Mononuclear cell (primary cell): ENCODE measurements around the gene KCTD8. TPM values are rescaled to one million over a fixed set of nuclear protein-coding genes. Genes with fewer than 3 reads are reported as not detected.

Source experiments
- H3K27me3 ChIP-seq: 2 replicates; pipeline ENCODE4 v1.6.0; 2011; ENCODE audit warnings: low read length, control low read depth; ENCODE audit not compliant: insufficient read depth
- H3K4me1 ChIP-seq: 2 replicates; pipeline ENCODE4 v1.5.1; 2011; ENCODE audit warnings: mild to moderate bottlenecking, low read length, control low read depth; ENCODE audit not compliant: insufficient read depth
- H3K4me3 ChIP-seq: 2 replicates; pipeline ENCODE4 v1.5.1; 2011; ENCODE audit warnings: mild to moderate bottlenecking, low read length, moderate library complexity
- H3K9me3 ChIP-seq: 2 replicates; pipeline ENCODE4 v1.5.1; 2011; ENCODE audit warnings: low read depth, mild to moderate bottlenecking, control low read depth, low read length
- total RNA-seq: library from RNA; depleted of rRNA; stranded (reverse); fragments of >200 nt; gene quantifications from one replicate; pipeline ENCODE4 v1.2.3, GENCODE V29; 2012

KCTD8 gene
- total RNA-seq, 1 donor, result not detected

DNA sequence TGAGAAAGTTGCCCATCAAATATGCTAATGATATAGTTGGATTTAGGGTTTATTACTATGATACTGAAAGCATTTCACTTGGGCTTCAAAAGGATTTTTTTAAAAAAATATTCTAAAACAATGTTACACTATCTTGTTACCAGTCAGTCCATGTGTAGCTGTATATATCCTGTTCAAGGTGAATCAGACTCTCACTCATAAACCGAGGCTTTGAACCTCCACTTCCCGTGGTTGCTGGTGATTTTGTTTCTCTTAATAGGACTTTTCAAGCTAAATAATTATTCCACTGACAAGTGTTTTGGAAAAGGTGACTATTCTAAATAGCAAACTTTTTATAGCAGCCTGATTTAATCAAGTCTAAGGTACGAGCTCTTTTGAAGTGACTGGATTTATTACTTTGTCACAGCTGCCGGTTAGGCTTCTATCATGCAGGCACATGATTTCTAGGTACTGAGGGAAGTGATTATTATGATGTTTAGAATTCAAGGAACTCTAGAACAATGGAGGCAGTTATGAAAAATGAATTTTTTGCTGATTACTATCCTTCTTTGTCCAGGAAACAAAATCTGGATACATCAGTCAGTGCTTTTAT lies 287.7 kb downstream of the KCTD8 start:
- Histone ChIP-seq H3K4me3 (no peak overlapping the region), H3K4me1 (no peaks in the 10 kb centered on the region), H3K27me3 (no peaks in the 10 kb centered on the region), H3K9me3 (no peaks in the 10 kb centered on the region)

DNA sequence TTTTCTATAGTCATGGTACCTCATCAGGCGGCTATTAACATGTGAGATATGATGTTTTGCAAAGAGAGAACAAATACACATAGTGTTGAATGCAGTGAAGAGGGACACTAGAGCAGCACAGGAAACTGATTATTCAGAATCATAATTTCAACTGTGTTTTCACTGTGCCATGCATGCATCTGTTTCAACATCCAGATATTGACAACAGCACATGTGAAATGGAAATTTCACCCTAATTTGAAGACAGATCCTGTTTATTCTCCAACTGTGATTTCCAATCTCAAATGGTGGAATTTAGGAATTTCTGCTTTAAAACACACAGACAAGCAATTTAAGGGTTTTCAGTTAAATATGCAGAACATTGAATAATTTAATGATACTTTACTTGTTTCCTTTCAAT lies 288.6 kb downstream of the KCTD8 start:
- no peaks in the 10 kb centered on the region for H3K4me1 ChIP-seq
- H3K4me3 ChIP-seq, result no peak overlapping the region
- no peaks in the 10 kb centered on the region for H3K27me3 ChIP-seq
- H3K9me3 ChIP-seq, result no peaks in the 10 kb centered on the region

DNA sequence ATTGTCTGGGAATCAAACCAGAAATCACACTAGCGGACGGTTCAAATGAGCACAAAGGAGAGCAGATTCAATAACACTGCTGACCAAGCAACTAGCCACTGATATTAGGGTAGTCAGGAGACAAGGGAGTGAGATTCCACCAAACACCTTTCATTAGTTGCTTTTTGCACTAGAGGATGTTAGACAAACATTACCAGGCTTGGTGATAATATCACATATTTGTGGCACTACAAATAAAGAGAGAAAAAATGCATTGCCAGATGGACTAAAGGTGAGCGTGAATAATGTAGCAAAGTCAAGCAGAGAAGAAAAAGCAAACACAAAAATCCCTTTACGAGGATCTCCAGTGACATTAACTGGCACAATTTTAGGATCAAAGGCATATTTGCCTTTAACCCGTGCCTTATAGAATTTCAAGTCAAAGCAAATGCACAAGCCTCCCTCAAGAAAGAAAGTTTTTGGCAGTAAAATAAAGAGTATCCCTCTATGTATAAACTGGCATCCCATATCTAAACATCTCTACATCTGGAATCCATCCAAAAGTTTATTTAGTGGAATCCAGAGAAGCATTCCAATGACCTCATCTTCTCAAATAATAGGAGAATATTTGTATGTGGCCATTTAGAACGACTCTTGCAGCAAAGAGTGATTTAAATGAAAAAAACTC lies 290.9 kb downstream of the KCTD8 start:
- no peaks in the 10 kb centered on the region for H3K9me3 ChIP-seq

DNA sequence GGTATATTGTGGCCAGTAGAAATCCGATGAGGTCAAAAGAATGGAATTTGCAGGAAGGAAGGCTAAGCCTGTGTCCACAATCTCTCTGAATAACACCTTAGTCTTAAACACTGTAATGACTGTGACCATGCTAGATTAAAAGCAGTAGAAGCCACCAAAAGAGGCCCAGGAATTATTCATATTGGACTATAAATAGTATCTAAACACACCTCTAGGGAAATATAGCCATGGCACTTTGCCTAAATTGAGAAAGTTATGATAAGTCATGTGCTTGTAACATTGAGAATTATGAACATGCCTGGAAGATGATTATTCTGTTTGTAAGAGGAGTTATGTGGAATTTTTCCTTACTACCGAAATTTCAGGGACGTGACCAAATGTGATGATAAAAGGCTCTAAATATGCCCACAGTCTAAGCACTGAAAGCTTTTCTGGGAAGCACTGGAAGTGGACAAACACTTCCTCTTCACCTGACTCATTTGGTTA lies 298.5 kb downstream of the KCTD8 start:
- Histone ChIP-seq H3K4me1 (no peaks in the 10 kb centered on the region), H3K9me3 (no peaks in the 10 kb centered on the region), H3K4me3 (no peak overlapping the region), H3K27me3 (no peaks in the 10 kb centered on the region)

More for the DNA sequence above, 290.9 kb downstream of the KCTD8 start:
- no peak overlapping the region for H3K4me3 ChIP-seq
- no peaks in the 10 kb centered on the region for H3K4me1 ChIP-seq
- no peaks in the 10 kb centered on the region for H3K27me3 ChIP-seq

DNA sequence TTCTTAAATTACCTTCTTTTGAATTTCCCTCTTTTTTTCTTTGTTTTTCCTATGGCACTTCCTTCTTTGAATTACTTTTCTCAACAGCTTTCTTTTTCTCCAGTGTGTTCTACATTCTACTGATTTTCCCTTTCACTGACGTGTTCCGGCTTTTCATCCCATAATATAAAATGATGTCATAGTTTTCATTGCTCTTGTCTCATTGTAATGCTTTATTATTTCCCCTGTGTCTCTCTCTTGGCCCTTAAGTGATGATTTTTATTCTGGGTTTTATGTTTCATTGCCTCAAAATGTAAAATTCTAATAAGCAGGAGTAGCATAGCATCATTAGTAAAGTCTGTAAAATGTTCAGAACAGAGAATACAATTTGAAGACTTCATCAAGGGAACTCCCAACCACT lies 299.3 kb downstream of the KCTD8 start:
- H3K4me1 ChIP-seq, result no peaks in the 10 kb centered on the region
- no peaks in the 10 kb centered on the region for H3K9me3 ChIP-seq
- no peaks in the 10 kb centered on the region for H3K27me3 ChIP-seq

DNA sequence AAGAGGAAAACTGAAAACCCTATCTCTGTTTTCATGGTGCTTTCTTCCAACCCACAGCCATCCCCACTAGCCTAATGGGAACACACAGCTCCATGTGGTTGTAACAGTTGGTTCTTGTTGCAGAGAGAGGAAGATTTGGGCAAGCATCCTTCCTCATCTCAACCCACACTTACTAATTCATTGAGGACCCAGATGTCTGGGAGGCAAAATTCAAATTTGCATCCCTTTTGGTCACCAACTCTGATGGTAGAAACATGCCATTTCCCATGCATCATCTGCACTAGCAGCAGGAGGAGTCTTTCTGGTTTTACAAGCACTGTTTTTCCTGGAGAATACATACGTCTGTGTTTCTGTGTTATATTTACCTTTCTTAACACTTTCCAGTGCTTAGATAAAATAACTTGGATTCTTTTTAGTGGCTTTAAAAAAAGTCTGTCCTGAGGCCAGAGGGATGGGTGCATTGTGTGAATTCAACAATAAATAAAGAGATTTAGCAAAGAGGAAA lies 301.0 kb downstream of the KCTD8 start:
- Histone ChIP-seq H3K4me1 (no peaks in the 10 kb centered on the region), H3K4me3 (no peak overlapping the region), H3K9me3 (no peaks in the 10 kb centered on the region), H3K27me3 (no peaks in the 10 kb centered on the region)

More for the DNA sequence above, 299.3 kb downstream of the KCTD8 start:
- no peak overlapping the region for H3K4me3 ChIP-seq

DNA sequence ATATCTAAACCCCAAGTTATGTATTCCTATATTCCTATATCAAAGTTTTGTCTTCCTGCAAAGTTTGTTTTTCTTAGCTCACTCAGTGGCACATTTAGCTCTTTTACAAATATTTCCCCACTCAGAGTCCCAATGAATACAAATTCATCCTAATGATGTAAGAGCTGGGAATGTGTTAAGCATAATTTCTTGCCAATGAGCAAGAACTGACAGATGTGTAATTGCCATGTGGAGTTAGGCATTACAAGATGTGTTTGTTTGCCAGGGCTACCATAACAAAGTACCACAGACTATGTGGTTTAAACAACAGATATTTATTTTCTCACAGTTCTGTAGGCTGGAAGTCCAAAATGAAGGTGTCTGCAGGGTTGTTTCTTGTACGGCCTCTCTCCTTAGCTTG lies 302.1 kb downstream of the KCTD8 start:
- no peaks in the 10 kb centered on the region for H3K27me3 ChIP-seq
- no peaks in the 10 kb centered on the region for H3K9me3 ChIP-seq
- H3K4me1 ChIP-seq, result no peaks in the 10 kb centered on the region
- no peak overlapping the region for H3K4me3 ChIP-seq

DNA sequence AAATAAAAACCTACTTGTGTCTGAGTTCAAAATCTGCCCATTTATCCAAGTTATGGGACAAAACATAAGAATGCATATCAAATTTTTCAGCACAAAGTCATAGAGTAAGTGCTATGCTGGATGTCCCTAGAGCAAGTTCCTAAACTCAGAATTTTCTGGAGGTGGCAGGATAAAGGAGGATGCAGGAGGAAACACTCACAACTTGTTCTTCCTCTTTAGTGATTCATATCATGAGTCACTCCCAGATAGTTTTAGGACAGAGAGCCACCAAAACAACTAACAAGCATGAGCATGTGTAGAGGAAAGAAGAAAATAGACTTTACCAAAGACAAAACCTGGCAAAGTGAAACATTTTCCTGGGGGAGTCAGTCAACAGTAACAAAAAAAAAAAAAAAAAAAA lies 302.7 kb downstream of the KCTD8 start:
- Histone ChIP-seq H3K27me3 (no peaks in the 10 kb centered on the region), H3K4me1 (no peaks in the 10 kb centered on the region), H3K9me3 (no peaks in the 10 kb centered on the region), H3K4me3 (no peak overlapping the region)

DNA sequence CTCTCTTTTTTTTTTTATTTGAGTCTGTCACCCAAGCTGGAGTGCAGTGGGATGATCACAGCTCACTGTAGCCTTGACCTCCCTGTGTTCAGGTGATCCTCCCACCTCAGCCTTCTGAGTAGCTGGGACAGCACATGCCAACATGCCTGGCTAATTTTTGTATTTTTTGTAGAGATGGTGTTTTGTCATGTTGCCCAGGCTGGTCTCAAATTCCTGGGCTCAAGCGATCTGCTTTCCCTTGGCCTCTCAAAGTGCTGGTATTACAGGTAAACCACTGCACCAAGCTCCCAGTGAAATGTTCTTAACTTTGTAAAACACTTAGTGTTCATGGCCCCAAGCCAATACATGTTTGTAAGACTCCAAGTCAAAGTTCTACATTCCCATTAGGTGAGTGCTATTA lies 316.1 kb downstream of the KCTD8 start:
- no peak overlapping the region for H3K4me3 ChIP-seq
- no peaks in the 10 kb centered on the region for H3K4me1 ChIP-seq
- no peaks in the 10 kb centered on the region for H3K27me3 ChIP-seq
- no peaks in the 10 kb centered on the region for H3K9me3 ChIP-seq

Other genes starting within 250 kb of the KCTD8 start
- not detected for gene YIPF7, start 202.8 kb upstream of the KCTD8 start, total RNA-seq
- gene GUF1, start 229.6 kb upstream of the KCTD8 start, total RNA-seq, result 16.7 TPM